NCI-H226 (cell line): Measurements from ENCODE around the gene PMAIP1.
"Not testable (repeated sequence)": the region's sequence is repeated elsewhere in the genome, so short reads cannot be mapped to it uniquely, and the experiment has no call there.

ENCODE experiments used
- DNase-seq: peaks from one replicate; pipeline ENCODE4 v3.0.0-alpha.2; 2015

The PMAIP1 gene

DNA sequence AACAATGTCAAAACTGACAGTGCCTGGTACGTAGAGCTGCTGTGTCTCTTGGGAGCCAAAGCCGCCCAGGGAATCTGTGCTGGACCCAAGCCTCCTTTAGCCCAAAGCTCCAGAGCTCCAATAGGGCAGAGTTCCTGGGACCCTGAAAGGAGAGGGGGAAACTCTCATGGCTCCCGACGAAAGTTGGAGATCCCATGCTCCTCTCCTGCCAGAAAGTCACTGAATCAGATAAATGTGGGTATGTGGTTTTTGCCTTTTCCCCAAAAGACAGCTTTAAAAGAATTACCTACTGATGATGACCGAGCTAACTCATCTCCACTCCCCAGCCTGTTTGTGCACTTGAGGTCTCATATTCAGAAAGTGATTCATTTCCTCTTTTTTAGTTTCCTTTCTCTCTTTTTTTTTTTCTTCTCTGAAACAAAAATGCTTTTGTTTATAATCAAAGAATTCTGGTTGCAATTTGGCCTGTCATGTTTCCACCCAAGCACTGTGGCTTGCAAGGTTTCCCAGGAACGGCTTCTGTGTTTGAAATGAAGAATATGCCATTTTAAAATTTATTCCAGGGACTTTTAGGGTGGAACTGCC lies 14.1 kb upstream of the PMAIP1 start:
- DNase-seq = peak; percentile 28

GRCh38 chr18:59886399-59886798 lies 13.4 kb upstream of the PMAIP1 start:
- not testable (repeated sequence) for DNase-seq

DNA sequence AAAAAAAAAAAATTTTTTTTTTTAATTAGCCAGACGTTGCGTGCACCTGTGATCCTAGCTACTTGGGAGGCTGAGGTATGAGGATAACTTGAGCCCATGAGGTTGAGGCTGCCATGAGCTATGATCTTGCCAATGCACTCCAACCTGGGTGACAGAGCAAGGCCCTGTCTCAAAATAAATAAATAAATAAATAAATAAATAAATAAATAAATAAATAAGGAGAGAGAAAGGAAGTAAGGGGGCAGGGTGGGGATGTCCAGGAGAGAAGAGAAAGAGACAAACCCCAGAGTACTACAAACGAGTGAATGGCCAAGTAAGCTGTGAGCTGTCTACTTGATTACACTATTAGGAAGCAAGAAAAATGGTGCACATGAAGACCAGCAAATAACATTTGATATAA lies 7.7 kb upstream of the PMAIP1 start:
- DNase-seq = no peak

DNA sequence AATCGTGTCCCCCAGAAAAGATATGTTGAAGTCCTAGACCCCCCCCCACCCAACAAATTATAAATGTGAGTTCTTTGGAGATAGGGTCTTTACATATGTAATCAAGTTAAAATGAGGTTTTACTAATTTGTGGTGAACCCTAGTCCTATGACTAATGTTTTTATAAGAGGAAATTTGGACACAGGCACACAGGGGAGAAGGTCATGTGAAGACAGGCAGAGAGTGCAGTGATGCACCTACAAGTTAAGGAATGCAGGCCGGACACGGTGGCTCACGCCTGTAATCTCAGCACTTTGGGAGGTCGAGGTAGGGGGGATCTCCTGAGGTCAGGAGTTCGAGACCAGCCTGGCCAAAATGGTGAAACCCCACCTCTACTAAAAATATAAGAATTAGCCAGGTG lies 5.8 kb upstream of the PMAIP1 start:
- DNase-seq = no peak

DNA sequence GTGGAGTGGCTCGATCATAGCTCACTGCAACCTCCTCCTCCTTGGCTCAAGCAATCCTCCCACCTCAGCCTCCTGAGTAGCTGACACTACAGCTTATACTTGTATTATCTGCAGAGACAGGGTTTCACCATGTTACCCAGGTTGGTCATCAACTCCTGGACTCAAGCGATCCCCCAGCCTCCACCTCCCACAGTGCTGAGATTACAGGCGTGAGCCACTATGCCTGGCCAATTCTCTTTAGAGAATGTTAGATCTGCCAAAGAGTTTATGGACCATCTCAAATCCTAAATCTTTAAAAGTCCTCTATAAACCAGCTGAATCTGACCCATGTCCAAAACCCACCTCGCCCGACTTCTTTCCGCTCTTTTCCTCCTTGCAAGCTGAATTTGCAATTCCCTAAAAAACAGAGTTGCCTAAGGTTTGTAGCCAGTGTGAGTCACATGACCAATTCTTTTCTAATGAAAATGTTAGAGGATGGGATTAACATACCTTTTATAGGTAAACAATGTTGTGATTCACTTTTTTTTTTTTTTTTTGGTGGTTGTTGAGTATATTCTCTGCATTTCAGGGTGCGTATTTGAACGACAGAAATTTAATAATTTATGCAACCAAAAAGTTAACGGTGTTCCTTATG lies 2.4 kb upstream of the PMAIP1 start:
- no peak for DNase-seq

GRCh38 chr18:59898093-59898492 lies 1.7 kb upstream of the PMAIP1 start:
- no peak for DNase-seq

GRCh38 chr18:59898609-59899297 lies 1.0 kb upstream of the PMAIP1 start:
- no peak for DNase-seq

DNA sequence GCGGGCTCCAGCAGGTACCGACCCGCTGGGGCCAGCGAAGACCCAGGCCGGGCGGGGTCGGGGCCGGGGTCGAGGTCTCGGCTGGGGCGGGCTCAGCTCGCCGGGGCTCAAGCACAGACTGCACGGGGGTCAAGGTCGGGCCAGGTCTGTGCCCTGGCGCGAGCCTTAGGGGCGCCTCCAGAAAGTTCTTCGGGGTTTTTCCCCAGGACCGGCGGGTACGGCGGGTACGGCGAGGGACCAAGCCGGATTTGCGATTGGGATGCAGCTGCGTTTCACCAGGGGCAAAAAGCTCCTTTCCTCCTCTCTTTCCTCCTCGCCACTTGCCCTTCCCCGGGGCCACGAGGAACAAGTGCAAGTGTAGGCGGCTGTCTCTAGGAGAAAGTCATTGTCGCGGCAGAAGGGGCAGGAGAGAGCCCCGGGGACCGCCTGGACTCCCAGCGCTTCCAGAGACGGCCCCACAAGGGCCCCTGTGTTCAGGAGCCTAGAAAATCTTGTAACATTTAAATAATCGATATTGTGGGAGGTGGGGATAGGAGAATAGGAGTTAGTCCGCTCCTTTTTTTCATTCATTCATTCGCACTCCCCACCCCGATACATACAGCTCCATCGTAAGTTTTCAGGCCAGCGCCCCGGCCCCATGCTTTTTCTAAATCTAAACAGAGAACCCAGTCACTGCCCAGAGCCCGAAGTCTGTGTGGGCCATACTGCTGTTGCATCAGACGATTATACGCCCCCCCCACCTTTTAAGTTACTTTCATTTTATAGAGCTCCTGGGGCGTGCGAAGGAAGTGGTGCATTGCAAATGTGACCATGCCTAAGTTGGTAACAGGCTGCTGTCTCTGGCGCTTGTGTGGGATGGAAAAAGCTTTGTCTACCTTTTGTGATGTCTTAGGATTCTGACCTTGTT lies 679 bp downstream of the PMAIP1 start:
- DNase-seq = peak; percentile 21

GRCh38 chr18:59902131-59902992 lies 2.6 kb downstream of the PMAIP1 start:
- no peak for DNase-seq

GRCh38 chr18:59902993-59903610 lies 3.3 kb downstream of the PMAIP1 start:
- DNase-seq = no peak

DNA sequence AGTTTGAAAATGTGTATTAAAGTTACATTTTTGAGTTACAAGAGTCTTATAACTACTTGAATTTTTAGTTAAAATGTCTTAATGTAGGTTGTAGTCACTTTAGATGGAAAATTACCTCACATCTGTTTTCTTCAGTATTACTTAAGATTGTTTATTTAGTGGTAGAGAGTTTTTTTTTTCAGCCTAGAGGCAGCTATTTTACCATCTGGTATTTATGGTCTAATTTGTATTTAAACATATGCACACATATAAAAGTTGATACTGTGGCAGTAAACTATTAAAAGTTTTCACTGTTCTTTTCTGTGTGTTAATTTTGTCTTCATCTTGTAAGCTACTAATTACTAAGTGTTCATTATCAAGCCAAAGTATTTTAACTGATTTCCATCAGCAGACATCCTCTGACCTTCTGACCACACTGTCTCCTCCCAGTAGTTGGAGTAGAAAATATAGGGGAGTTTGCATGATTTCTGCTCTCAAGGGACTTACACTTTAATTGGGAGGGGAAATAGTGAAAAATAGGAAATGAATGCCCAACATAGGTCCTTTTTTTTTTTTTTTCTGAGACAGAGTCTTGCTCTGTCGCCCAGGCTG lies 4.3 kb downstream of the PMAIP1 start:
- DNase-seq = no peak

GRCh38 chr18:59905686-59906091 lies 5.9 kb downstream of the PMAIP1 start:
- DNase-seq = no peak

GRCh38 chr18:59906203-59906602 lies 6.4 kb downstream of the PMAIP1 start:
- no peak for DNase-seq

GRCh38 chr18:59907172-59907571 lies 7.4 kb downstream of the PMAIP1 start:
- DNase-seq = no peak

DNA sequence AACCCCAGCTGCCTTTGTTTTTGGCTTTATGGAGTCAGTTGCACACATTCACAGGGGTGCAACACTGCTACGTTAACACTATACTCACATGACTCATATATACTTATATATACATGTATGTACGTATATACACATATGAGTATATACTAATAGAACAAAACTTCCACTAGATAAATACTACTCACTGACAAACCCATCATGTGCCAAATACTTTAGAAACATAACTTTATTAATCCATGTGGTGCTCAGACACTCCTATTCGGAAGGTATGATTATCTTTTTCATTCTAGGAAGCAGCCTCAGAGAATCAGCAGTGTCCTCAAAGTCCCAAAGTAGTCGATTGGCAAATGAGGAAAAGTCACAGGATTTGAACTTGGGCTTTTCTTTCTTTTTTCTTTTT lies 7.9 kb downstream of the PMAIP1 start:
- DNase-seq = no peak

DNA sequence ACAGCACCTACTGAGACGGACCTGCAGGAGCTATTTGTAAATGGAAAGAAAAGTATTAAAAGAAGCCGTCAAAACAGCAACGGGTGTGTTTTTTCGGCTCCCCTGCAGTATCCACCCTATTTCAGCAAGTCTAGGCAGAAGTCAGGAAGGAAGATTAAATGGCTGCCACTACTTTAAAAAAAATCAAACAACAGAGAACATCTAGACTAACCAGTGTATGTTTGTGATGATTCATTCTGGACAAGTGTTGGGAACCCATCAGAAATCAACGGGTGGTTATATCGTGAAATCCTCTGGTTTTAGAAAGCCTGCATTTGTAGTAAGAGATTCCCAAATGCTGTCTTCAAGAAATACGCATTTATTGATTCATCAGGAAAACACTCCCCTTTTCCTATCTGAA lies 9.0 kb downstream of the PMAIP1 start:
- no peak for DNase-seq

DNA sequence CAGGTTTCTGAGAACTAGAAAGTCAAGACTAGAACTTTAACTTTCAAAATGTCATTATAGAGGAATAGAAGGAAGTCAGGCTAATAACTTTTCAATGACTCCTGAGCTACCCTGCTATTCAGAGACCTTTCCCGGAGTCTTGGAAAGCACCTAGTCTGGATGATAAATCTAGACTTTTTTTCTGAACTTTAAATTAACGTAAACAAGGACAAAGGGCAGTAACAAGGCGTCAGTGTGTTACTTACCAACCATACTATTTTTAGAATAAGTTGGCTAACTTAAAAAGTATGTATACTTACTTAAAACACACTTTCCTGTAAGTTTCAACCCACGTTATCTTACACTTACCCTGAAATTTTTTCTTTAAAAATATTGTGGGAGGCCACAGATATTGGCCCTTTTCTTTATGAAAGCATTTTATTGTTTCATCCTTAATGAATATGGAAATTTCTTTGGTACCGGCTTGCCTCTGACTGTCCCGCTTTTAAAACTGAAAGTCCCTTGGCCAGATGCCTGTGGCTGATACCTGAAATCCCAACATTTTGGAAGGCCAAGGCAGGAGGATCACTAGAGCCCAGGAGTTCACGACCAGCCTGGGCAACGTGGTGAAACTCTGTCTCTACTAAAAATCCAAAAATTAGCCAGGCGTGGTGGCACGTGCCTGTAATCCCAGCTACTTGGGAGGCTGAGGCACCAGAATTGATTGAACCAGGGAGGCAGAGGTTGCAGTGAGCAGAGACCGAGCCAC lies 9.7 kb downstream of the PMAIP1 start:
- DNase-seq = no peak

GRCh38 chr18:59910967-59911366 lies 11.2 kb downstream of the PMAIP1 start:
- peak; percentile 26 for DNase-seq

DNA sequence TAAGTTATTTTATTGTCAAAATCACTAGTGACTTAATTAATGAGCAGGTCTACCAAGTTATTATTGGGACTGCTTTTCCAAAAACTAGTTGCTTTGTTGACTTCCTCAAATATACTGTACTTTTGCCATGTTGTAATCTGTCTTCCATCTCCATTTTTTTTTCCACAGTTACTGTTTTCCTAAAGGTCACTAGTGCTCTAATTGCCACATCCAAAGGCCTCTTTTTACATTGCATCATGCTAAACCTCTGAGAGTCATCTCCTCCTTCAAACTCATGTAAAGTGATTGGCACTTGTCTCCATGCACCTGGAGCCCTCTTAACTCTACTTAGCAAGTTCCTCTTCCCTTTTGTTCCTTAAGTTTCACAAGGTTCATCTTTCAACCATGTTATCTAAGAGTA lies 11.8 kb downstream of the PMAIP1 start:
- no peak for DNase-seq

DNA sequence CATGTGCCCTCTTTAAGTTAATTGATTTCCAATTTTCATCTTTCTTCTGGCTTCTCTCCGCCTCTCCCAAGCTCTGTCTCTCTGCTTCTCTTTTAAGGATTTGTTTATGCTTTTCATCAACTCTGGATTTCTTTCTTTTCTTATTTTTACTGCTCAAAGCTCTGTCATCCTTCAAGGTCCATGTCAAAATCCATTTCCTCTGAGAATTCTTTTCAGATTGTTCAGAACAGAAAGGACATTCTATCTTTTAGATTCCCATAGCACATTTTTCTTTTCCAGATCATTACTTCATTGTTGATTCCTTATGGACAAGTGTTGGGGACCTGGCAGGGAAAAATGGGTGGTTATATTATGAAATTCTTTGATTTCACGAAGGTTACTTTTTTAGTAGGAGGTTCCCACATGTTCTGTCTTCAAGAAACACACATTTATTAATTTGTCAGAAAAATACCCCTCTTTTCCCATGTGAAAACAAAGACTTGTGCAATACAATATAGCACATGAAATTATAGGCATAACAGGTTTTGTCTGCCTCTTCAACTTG lies 12.3 kb downstream of the PMAIP1 start:
- no peak for DNase-seq

DNA sequence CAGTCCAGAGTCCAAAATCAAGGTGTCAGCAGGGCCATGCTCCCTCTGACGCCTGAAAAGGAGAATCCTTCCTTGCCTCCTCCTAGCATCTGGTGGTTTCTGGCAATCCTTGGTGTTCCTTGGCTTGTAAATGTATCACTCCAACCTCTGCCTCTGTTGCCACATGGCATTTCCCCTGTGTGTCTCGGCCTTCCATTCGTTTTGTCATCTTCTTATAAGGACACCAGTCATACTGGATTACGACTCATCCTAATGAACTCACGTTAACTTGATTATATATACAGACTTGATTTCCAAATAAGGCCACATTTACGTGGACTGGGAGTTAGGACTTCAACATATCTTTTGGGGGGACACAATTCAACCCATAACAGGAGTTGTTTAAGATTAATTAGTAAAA lies 15.8 kb downstream of the PMAIP1 start:
- DNase-seq = no peak
